Measurements from ENCODE around the gene DAB2IP.

- no peak for TF ChIP-seq CTCF (IDR thresholded peaks at IDR 0.05)
- TF ChIP-seq POLR2A (IDR thresholded peaks at IDR 0.05) = peak; percentile 47 to 63
Observed at GRCh38 chr9:121735793-121736770, 84.6 kb downstream of the DAB2IP start.
